NCI-H1694 treated with DMSO at 0.1 percent for 48 hours (cell line): ENCODE measurements around the gene DIDO1.
A peak's percentile ranks its signal among the peaks of the same experiment; 100 is the strongest.

Source experiments
- DNase-seq: peaks from one replicate; lab custom pipeline; 2025; lab: John Stamatoyannopoulos, UW

Gene DIDO1

DNA sequence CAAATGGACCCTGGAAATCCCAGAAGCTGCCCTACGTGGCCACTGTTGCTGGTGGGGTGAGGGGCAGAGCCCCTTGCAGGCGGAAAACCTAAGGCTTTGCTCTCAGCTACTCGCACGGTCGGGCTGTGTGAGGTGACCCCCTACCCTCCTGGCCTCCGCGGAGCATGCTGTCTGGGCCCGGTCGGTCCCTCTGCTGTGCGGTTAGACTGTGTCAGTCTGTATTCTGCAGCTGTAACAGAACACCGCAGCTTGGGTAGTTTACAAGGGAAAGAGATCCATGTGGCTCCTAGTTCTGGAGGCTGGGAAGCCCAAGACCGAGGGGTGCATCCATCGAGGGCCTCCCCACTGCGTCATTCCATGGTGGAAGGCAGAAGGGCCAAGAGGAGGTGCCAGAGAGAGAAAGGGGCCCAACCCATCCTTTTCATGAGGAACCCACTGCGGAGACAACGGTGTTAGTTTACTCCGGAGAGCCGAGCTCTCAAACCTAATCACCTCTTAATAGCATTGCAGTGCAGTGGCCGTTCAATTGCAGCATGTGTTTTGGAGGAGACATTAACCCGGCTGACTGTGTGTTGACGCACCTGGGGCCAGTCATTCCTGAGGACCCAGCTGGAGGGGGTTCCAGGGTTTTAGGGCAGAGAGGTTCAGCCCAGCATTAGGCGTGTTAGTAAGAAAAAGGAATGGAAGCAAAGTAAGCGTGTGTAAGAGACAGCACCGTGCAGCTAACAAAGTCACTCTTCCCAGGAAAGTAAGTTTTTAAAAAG lies 91.2 kb downstream of the DIDO1 start:
- DNase-seq, result no peak

DNA sequence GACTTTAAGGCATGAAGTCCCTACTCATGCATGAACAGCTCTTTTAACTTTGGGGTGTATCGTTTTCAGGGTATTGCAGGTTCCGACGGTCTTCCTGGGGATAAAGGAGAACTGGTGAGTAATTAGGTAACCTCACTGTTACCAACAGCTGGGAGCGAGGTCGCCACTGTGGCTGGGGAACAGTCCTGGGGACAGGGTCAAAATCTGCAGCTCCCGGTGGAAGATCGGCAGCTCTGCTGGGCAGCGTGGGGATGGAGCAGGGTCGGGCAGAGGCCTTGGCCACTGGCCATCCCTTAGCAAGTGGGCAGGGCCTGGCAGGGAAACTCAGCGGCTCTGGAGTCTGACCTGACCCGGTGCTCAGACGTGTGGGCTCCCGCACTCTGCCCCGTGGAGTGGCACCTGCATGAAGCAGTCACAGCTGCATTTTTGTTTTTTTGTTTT lies 93.3 kb downstream of the DIDO1 start:
- no peak for DNase-seq

DNA sequence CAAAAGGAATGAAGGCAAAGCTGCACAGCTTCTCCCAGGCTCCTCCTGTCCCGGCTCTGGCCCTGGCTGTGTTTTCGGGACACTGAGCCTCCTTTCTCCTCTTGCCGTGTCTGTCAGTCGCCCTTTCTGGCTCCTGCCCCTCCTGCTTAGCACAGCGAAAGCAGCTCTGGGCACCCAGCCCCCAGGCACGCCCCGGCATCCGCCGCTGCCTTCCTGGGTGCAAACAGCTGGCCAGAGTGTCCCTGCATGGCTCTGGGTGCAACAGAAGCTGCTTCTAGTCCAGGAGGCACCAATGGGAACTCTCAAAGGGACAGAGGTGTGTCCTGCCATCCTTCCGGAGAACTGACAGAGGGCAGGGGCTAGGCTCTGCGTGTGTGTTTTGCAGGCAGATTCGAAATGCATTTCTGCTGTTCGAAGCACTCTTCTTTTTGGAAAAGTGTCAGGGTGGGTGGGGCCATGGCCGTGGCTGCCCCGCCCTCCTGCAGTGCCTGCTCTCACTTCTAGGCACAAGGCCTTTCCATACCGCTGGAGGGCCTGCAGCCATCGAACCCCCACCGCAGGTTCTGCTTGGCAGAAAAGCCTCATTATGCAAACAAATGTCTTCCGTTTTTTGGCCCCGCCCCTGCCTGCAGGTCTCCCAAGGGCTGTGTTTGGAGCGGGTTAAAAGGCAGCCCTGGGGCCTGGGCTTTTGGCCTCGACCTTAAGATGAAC lies 93.9 kb downstream of the DIDO1 start:
- peak; percentile 91 for DNase-seq

DNA sequence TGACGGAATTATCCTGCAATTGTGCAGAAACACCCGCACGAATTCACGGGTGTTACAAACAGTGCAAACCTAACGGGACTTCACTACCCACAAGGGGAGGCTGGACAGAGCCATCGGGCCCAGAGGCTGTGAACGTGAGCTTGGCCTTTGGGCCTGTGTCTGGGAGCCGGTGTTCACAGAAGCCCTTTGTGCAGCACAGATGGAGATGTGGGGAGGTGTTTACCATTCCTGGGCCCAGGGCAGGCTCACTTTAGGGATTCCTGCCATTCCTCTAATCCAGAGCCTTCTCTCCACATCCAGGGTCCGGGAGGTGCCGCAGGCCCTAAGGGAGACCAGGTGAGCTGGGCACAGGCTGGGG lies 94.5 kb downstream of the DIDO1 start:
- DNase-seq, result no peak

DNA sequence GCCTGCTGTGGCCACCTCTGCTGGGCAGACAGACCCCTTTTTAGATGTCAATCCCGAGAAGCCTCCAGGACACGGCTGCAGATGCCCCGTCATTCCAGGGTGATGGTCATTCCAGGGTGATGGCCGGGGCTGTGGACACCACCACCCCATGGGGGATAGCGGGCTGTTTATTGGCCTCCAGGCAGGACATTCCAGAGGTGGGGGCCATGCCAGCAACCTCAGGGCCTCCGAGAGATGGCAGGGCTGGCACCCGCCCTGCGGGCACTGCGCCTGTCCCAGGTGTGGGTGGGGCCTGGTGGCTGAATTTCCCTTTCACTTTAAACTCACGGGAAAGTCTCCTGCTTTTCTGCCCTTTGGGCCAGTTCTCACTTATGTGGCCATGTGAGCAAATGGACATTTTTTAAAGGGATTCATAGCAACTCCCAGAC lies 94.9 kb downstream of the DIDO1 start:
- DNase-seq, result no peak

DNA sequence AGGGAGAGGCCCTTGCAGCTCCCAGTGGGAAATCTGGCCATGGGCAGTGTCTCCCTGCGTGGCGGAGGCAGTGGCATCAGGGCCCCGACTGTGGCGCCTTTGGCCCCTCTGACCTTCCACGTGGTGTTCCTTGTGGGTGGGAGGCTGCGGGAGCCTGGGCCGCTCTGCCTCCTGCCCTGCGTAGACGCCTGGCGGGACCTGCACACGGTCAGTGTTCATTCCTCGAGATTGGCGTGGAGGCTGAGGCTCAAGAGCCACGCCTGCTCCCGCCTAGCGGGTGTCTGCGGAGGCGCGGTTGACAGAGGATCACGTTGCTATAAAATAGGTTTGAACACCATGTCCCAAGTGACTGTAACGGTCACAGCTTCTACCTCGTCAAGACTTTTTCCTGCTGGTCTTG lies 95.5 kb downstream of the DIDO1 start:
- DNase-seq, result no peak

DNA sequence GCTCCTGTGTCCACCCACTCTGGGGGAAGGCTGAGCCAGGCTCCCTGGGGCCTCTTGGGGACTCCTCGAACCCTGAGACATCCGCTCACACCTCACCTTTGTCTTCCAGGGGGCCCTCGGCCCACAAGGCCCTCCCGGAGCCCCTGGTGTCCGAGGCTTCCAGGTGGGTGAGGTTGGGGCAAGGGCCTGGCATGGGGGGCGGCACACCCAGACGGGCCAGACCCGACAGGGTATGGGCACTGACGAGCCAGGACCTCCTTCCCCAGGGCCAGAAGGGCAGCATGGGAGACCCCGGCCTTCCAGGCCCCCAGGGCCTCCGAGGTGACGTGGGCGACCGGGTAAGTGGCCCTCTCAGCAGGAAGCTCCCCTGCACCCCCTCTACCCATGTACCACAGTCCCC lies 96.1 kb downstream of the DIDO1 start:
- DNase-seq, result no peak

DNA sequence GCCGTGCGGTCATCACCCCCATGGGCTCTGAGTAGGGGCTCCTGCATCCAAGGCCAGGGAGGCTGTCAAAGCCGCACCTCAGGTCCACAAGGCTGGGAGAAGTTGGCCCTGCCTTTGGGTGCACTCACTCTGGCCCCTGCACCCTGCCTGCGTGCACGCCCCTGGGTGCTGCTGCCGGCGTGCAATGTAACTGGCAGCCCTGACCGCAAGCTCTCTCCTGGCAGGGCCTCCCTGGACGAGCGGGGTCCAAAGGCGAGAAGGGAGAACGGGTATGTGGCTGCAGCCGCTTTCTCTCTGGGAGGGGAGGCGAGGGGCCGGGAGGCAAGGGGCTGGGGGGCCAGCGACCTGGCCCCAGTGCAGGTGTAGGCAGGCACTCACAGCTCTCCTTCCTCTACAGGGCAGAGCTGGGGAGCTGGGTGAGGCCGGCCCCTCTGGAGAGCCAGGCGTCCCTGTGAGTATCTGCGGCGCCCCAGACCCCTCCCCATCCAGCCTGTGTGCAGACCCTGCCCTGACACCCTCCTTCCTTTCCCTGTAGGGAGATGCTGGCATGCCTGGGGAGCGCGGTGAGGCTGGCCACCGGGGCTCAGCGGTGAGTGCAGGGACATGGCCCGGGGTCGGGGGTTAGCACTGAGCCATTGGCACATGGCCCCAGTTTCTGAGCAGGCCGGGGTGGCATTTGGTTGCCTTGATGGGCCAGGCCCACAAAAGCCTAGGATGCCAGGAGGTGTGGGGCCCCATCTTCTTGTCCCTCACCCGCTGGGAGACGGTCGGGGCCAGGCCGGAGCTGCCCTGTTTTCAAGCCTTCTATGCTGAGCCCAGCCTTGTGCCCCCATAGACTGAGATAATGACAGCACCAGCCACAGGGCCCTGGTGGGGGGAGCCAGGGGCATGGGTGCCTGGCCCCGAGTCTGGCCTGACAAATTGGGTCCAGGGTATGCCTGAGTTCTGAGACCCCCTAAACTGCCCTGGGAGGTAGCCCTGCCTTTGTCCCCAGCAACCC lies 96.8 kb downstream of the DIDO1 start:
- no peak for DNase-seq

DNA sequence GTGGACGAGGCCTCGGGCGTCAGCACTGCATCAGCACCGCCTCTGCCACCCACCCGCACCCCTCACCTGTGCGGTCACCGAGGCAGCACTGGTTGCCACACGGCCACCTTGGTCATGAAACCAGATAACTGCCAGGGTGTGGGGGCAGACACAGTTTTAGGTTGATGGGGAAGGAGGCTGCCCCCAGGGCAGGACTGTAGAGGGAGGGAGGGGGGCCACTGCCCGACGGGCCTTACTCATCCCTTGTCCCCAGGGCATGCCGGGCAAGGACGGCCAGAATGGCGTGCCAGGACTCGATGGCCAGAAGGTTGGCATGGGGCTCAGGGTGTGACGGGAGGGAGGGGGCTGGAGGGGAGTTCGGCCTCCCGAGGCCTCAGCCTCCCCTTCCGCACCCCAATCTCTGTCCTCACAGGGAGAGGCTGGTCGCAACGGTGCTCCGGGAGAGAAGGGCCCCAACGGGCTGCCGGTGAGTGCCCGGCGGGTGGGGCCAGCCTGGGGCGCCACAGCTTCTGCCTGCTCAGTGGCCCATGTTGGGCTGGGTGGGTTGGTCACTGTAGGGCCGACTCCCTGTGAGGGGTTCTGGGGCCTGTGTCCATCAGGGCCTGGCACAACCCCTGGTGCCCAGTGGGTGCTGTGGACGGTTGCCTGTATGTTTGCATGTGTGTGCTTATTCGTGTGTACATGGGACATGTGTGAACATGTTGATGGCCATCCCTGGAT lies 97.6 kb downstream of the DIDO1 start:
- no peak for DNase-seq

DNA sequence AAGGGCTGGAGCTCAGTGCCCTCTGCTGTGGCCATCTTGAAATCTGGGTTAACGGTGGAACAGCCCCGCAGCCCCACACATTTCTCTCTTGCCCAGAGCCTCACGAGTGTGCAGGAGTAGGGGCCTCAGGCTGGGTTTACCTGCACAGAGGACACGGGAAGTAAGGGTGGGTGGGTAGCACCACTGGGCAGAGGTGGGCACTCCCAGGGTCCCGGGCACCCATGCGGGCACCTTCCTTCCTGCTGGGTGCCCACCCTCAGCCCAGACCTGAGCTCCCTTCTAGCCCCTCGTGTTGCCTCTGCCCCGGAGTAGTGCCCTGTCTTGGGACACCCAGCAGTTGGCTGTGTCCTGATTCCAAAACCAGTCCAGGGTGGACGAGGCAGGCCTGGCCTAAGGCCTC lies 98.3 kb downstream of the DIDO1 start:
- DNase-seq, result no peak
